Bronchial epithelial cell (primary cell): ENCODE measurements around the gene MST1. TPM values are rescaled to one million over a fixed set of nuclear protein-coding genes. Genes with fewer than 3 reads are reported as not detected.

Experiments used
- DNase-seq: peaks from one replicate; pipeline ENCODE4 v3.0.0-alpha.2; 2010; ENCODE audit warnings: low read depth
- FAIRE-seq: peaks from 2 replicates; lab custom pipeline; 2011; peaks lifted over from hg19 to GRCh38; lab: Jason Lieb, UNC
- H3K27me3 ChIP-seq: 2 replicates; pipeline ENCODE4 v1.5.1; 2011; ENCODE audit warnings: low read length; ENCODE audit not compliant: control insufficient read depth, insufficient read depth
- H3K36me3 ChIP-seq: 2 replicates; pipeline ENCODE4 v1.5.1; 2011; ENCODE audit warnings: low read length; ENCODE audit not compliant: control insufficient read depth, insufficient read depth
- H3K4me3 ChIP-seq: 2 replicates; pipeline ENCODE4 v1.5.1; 2011; ENCODE audit warnings: mild to moderate bottlenecking, low read depth, low read length, control low read depth
- total RNA-seq: library from RNA; depleted of rRNA; stranded (reverse); fragments of >200 nt; gene quantifications from 2 replicates; pipeline ENCODE4 v1.2.1, GENCODE V29; 2014
- TF ChIP-seq, protein P1 (sequence below): IDR thresholded peaks from 2 replicates; pipeline ENCODE4 v1.5.1; 2011; ENCODE audit warnings: mild to moderate bottlenecking, moderate library complexity, low read length, control low read depth, inconsistent platforms; ENCODE audit not compliant: insufficient read depth, severe bottlenecking

MST1 gene
- total RNA-seq, 1 donor from 2014 or later = 4.7 TPM

DNA sequence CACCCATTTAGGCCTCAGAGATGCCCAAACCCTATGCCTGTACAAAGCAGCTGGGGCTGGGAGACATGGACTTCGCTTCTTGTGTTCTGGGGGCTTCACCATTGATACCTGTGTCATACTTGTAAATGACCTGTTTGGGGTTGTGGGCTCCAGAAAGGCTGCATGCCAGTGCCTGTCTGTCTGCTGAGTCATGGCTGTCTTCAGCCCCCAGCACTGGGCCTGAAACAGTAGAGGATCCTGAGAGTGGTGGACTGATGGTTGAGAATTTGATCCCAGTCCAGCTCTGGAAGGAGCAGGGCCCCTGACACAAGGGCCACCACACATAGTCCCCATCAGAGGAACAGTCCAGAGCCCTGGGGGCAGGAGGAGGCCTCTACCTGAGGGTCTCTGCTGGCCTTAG lies 39.7 kb downstream of the MST1 start:
- TF ChIP-seq, protein P1, sequence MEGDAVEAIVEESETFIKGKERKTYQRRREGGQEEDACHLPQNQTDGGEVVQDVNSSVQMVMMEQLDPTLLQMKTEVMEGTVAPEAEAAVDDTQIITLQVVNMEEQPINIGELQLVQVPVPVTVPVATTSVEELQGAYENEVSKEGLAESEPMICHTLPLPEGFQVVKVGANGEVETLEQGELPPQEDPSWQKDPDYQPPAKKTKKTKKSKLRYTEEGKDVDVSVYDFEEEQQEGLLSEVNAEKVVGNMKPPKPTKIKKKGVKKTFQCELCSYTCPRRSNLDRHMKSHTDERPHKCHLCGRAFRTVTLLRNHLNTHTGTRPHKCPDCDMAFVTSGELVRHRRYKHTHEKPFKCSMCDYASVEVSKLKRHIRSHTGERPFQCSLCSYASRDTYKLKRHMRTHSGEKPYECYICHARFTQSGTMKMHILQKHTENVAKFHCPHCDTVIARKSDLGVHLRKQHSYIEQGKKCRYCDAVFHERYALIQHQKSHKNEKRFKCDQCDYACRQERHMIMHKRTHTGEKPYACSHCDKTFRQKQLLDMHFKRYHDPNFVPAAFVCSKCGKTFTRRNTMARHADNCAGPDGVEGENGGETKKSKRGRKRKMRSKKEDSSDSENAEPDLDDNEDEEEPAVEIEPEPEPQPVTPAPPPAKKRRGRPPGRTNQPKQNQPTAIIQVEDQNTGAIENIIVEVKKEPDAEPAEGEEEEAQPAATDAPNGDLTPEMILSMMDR = no peak
- no peak overlapping the region for H3K4me3 ChIP-seq
- H3K36me3 ChIP-seq = no peaks in the 10 kb centered on the region
- DNase-seq = peak; percentile 55
- H3K27me3 ChIP-seq = no peaks in the 10 kb centered on the region
- no peak for FAIRE-seq

DNA sequence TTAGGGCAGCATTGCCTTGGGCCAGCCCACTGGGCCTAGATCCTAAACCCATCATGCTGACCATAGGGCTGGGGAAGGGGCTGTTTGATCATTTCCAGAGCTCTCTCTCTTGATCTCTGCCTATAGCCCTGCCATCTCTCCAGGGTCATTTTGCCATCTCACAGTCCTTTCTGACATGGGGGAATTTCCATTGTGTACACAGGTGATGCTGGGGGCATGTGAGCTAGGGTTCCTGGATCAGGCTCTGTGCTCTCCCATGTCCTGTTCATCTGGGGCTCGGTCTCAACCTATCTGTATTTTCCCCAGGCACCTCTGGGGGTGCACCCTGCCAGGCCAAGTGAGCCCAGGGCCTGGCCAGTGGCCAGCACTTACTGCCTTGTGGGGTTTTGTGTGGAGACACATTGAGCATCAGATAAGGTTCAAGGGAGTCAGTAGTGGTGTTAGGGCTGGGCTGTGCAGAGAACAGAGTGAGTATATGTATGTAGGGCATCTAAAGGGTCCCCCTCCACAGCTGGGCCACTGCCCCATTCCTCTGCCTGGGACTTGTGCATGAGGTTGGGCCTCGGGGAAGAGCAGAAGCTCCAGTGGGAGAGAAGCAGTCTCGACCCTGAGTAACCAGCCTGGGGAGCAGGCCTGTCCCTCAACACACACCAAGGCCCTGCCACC lies 40.8 kb downstream of the MST1 start:
- DNase-seq (no peak), FAIRE-seq (peak; percentile 77)
- Histone ChIP-seq H3K36me3 (no peaks in the 10 kb centered on the region), H3K4me3 (no peak overlapping the region), H3K27me3 (no peaks in the 10 kb centered on the region)
- TF ChIP-seq, protein P1 = no peak

DNA sequence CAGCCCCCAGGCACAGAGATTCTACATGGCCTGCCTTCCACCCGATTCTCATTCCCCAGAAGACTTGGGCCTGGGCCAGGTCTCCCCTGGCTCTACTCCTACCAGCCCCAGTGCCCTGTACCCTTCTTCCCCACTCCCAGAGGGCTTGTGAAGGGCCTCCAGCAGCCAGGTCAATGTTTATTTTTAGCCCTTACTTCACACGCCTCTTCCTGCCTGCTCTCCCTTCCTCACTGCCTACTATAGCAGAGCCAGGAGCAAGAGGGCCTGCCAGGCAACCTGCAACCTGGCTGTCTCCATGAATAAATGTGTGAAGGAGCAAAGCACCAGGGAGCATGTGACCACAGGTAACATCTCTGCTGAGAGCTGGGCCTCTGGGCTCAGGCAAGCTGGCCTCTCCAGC lies 41.5 kb downstream of the MST1 start:
- no peak overlapping the region for H3K4me3 ChIP-seq
- TF ChIP-seq, protein P1 = no peak
- peak; percentile 22 for DNase-seq
- no peaks in the 10 kb centered on the region for H3K36me3 ChIP-seq
- FAIRE-seq = no peak
- H3K27me3 ChIP-seq = no peaks in the 10 kb centered on the region

DNA sequence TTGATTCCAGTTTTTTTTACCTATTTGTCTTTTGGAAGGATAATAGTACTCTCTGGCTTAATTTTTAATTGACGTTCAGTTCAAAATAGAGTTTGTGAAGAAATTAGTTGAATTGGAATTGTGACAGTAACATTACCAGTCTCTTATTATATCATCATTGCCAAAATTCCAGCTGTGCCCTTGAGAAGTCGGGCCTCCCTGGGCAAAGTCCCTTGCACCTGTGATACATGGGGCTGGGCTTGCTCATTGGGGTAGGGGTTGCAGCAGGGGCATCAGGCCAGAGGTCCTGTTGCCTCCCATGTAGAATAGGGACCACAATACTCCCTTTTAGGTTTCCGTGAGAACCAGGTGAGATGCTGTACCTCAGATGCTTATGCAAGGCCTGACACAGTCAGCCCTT lies 43.0 kb downstream of the MST1 start:
- H3K36me3 ChIP-seq = no peaks in the 10 kb centered on the region
- no peaks in the 10 kb centered on the region for H3K27me3 ChIP-seq
- H3K4me3 ChIP-seq = no peak overlapping the region
- DNase-seq = no peak
- no peak for FAIRE-seq
- TF ChIP-seq, protein P1 = no peak

DNA sequence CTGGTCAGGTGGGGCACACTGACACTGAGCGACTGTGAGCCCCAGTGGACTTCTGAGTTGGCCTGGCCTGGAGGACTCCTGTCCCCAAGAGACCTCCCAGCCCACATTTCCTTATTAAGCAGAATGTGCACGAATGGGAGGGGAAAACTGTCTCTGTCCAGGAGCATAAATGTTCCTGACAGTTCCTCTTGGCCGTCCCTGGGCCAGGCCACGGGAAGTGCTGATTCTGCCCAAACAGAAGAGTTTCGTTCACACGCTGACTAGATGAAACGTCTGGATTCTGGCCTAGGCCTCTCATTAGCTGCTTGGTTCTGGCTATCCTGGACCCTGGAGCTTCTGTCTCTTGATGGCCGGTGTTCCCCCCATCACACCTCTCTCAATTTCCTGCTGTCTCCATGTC lies 44.6 kb downstream of the MST1 start:
- TF ChIP-seq, protein P1 = no peak
- FAIRE-seq = no peak
- Histone ChIP-seq H3K27me3 (no peaks in the 10 kb centered on the region), H3K36me3 (no peaks in the 10 kb centered on the region), H3K4me3 (no peak overlapping the region)
- no peak for DNase-seq

DNA sequence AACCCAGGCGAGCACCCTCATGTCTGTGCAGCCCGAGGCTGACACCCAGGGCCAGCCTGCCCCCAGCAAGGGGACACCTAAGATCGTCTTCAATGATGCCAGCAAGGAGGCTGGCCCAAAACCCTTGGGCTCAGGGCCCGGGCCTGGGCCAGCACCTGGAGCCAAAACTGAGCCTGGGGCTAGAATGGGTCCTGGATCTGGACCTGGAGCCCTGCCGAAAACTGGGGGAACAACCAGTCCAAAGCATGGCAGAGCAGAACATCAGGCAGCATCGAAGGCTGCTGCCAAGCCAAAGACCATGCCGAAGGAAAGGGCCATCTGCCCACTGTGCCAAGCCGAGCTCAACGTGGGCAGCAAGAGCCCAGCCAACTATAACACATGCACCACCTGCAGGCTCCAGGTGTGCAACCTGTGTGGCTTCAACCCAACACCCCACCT lies 46.5 kb downstream of the MST1 start:
- Histone ChIP-seq H3K4me3 (no peak overlapping the region), H3K36me3 (no peaks in the 10 kb centered on the region), H3K27me3 (no peaks in the 10 kb centered on the region)
- TF ChIP-seq, protein P1 = no peak
- FAIRE-seq (no peak), DNase-seq (no peak)
